ENCODE data around the gene CALU. TPM values are rescaled to one million over a fixed set of nuclear protein-coding genes. Genes with fewer than 3 reads are reported as not detected.

The CALU gene
- total and polyA plus RNA-seq, 8 donors: 8.7 to 46.0 (median 20.8) TPM

DNA sequence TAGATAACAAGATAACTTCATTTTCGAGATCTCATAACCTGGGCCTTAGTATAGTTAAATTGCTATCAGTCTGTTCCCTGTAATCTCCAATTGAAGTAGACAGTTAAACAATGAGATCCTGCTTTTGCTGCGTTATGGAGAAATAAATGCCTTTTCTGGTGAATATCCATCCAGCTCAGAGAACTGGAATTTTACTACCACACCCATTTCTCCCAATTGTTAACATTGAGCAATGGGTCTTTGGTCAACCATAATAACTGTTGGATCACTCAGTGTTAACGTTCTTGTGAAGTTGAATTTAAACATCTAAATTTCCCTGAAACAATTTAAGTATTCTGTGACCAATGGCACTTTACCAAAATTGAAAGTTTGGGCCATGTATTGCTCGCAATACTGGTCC is 3.0 kb downstream of the CALU start:
- no peak for FAIRE-seq
- WGBS, 2 donors: 43 to 47% methylated on average over 4 of the region's 4 CpGs
- ATAC-seq: no peak
- Histone ChIP-seq H3K4me3 (no peak overlapping the region), H3K27me3 (no peaks in the 10 kb centered on the region), H3K4me1 (peaks cover 17 to 41% (median 19%) of the 10 kb centered on the region in 3 donors), H3K27ac (no peak overlapping the region), H3K9me3 (no peaks in the 10 kb centered on the region), H3K36me3 (no peaks in the 10 kb centered on the region)
- intact Hi-C loops (cut with DNase I): no loop called here
- DNase-seq: no peak
- no peak for TF ChIP-seq CTCF (IDR thresholded peaks at IDR 0.05)

DNA sequence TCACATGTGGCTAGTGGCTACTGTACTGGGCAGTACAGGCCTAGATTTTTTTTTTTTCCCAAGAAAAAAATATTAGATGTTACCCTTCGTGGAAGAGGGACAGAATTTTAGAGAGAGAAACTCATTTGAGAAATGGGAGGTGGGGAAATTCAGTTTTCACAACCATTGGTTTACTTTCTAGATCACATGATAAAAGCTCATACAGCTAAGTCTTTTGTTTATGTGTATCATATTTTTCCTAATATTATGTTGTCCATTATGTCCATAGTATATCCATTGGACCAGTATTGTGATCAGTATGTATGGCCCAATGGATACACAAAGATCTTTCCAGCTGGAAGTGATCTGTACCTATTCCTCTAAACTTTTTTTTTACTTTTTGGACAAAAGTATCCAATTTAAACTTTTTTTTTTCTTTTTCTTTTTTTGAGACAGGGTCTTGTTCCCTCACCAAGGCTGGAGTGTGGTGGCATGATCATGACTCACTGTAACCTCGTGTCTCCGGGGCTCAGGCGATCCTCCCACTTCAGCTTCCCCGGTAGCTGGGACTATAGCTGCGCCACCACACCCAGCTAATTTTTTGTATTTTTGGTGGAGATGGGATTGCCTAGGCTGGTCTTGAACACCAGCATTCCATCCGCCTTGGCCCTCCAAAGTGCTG is 4.1 kb downstream of the CALU start:
- ATAC-seq: no peak

DNA sequence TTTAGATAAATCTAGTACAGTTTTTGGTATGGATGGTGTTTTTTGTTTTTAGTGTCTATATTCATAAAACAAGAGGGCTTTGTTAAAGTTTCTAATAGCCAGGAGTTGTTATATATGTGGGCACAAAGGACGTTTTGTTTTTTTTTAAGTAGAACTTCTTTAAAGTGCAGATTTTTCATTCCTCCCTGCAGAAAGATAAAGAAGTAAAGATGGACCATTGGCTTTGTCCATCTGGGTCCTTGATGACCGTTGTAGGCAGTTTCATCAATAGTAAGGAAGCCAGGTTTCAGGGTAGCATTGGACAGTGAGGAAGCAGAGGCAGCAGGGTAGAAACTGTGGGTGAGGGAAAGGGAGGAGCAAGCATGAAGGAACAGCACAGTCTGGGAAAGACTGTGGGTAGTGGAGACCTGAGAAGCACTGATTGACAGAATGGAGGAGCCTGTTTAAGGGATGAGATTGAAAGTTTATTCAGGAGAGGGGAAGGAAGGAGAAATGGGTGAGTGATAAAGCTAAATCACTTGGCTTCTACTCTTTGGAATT is 5.3 kb downstream of the CALU start:
- Histone ChIP-seq H3K27ac (no peak overlapping the region), H3K4me3 (no peak overlapping the region), H3K36me3 (peaks cover 0 to 10% (median 0%) of the 10 kb centered on the region in 3 donors), H3K27me3 (no peaks in the 10 kb centered on the region), H3K4me1 (peaks cover 17 to 46% (median 19%) of the 10 kb centered on the region in 3 donors), H3K9me3 (no peaks in the 10 kb centered on the region)
- FAIRE-seq: no peak
- intact Hi-C loops (cut with DNase I): no loop called here
- no peak for DNase-seq
- no peak for TF ChIP-seq CTCF (IDR thresholded peaks at IDR 0.05)
- no peak for ATAC-seq
- WGBS, 2 donors: 21 to 36% methylated on average over 2 of the region's 2 CpGs

More for the DNA sequence above, 4.1 kb downstream of the CALU start:
- Histone ChIP-seq H3K4me3 (no peak overlapping the region), H3K36me3 (no peaks in the 10 kb centered on the region), H3K9me3 (no peaks in the 10 kb centered on the region), H3K4me1 (peaks cover 17 to 46% (median 19%) of the 10 kb centered on the region in 3 donors), H3K27me3 (no peaks in the 10 kb centered on the region), H3K27ac (no peak overlapping the region)
- no peak for DNase-seq
- intact Hi-C loops (cut with DNase I): no loop called here
- no peak for FAIRE-seq
- WGBS, 2 donors: 86 to 92% methylated on average over 7 of the region's 7 CpGs
- no peak for TF ChIP-seq CTCF (IDR thresholded peaks at IDR 0.05)

- FAIRE-seq: no peak
- intact Hi-C loops (cut with DNase I): no loop called here
- H3K27ac ChIP-seq: no peak overlapping the region
- no peak overlapping the region for H3K4me3 ChIP-seq
- ATAC-seq: no peak
- TF ChIP-seq CTCF (IDR thresholded peaks at IDR 0.05): no peak
- DNase-seq: no peak
- peaks cover 0 to 19% (median 0%) of the 10 kb centered on the region in 3 donors for H3K36me3 ChIP-seq
- no peaks in the 10 kb centered on the region for H3K9me3 ChIP-seq
- no peaks in the 10 kb centered on the region for H3K27me3 ChIP-seq
- 52 to 60% methylated on average over 1 of the region's 1 CpG for WGBS, 2 donors
- H3K4me1 ChIP-seq: peaks cover 14 to 43% (median 19%) of the 10 kb centered on the region in 3 donors
Measured at GRCh38 chr7:128745706-128746105, 6.5 kb downstream of the CALU start.
